Transverse colon (tissue), 4 donors: ENCODE measurements around the gene ZSCAN5A.
"Not testable (repeated sequence)": the region's sequence is repeated elsewhere in the genome, so short reads cannot be mapped to it uniquely, and the experiment has no call there.

ENCODE experiments used
- POLR2AphosphoS5 ChIP-seq, 3 donors: sonication (generic); formaldehyde crosslinking; IDR thresholded peaks; one replicate each; pipeline ENCODE4 v1.6.1; 2016; ENCODE audit warnings: antibody characterized with exemption in 3 of 3
- TF ChIP-seq, protein P1 (sequence below), 5 experiments: fragments of 200-600 bp in 3 of 5; fragments of 450-650 bp in 2 of 5; sonication (generic) in 3 of 5; IDR thresholded peaks; 1 replicate in 2 of 5; 2 replicates in 3 of 5; pipeline ENCODE4 v1.5.1; 2016 to 2017; ENCODE audit warnings: antibody characterized with exemption in 5 of 5, inconsistent platforms in 3 of 5, mild to moderate bottlenecking in 2 of 5, moderate library complexity in 1 of 5

DNA sequence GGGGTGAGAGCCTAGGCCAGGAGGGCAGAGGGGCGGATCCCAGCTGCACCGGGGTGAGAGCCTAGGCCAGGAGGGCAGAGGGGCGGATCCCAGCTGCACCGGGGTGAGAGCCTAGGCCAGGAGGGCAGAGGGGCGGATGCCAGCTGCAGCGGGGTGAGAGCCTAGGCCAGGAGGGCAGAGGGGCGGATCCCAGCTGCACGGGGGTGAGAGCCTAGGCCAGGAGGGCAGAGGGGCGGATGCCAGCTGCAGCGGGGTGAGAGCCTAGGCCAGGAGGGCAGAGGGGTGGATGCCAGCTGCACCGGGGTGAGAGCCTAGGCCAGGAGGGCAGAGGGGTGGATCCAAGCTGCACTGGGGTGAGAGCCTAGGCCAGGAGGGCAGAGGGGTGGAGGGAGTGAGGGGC is 138.3 kb downstream of the ZSCAN5A start:
- TF ChIP-seq, protein P1, sequence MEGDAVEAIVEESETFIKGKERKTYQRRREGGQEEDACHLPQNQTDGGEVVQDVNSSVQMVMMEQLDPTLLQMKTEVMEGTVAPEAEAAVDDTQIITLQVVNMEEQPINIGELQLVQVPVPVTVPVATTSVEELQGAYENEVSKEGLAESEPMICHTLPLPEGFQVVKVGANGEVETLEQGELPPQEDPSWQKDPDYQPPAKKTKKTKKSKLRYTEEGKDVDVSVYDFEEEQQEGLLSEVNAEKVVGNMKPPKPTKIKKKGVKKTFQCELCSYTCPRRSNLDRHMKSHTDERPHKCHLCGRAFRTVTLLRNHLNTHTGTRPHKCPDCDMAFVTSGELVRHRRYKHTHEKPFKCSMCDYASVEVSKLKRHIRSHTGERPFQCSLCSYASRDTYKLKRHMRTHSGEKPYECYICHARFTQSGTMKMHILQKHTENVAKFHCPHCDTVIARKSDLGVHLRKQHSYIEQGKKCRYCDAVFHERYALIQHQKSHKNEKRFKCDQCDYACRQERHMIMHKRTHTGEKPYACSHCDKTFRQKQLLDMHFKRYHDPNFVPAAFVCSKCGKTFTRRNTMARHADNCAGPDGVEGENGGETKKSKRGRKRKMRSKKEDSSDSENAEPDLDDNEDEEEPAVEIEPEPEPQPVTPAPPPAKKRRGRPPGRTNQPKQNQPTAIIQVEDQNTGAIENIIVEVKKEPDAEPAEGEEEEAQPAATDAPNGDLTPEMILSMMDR (IDR thresholded peaks at IDR 0.05), result not testable (repeated sequence)
- not testable (repeated sequence) for TF ChIP-seq POLR2AphosphoS5 (IDR thresholded peaks at IDR 0.05)
